GM18505 (cell line): Measurements from ENCODE around the gene CACNA2D4.

Source experiments
- ATAC-seq: cut with Tn5 transposase; IDR thresholded peaks from one replicate; pipeline ENCODE4 v1.9.1; 2021; ENCODE audit not compliant: unreplicated experiment
- POLR2A ChIP-seq: IDR thresholded peaks from 4 replicates; pipeline ENCODE4 v1.6.1; 2011; ENCODE audit warnings: borderline replicate concordance; ENCODE audit not compliant: insufficient read depth, insufficient read length; ENCODE audit errors: extremely low read depth

Gene CACNA2D4

DNA sequence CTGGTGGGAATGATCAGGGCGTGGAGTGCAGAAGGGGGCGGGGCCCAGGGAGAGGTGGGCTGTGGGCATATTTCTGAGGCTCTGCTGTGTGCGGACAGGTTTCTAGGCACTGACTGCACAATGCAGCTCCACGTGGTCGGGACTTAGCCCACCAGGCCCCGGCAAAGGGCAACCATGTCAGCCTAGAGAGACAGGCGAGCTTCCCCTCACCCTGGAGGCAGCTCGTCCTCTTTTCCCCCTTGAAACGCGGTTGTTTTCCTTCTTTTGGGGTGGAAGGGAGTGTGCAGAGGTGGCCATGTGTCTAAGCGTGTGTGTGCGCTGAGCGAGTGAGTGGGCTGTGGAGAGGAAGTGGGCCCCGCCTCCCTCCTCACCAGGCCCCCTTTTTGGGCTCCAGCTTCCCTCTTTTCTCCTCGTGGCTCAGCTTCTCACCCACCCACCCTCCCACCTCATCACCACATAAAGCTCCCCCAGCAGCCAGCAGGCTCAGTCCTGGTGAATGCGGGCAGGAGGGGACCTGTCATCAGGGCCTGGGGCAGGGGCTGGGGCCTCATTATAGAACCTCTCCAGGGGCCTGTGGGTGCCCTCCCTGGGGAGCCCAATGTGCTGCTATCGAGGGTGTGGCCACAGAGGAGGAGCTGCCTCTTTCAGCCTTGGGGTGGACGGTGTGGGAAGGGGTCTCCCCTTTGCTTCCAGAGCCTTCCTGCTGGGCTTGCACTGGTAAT, 76.1 kb downstream of the CACNA2D4 start:
- no peak for ATAC-seq
- TF ChIP-seq POLR2A: no peak

- no peak for TF ChIP-seq POLR2A
- ATAC-seq: no peak
Measured at GRCh38 chr12:1841586-1842182, 76.8 kb downstream of the CACNA2D4 start.

DNA sequence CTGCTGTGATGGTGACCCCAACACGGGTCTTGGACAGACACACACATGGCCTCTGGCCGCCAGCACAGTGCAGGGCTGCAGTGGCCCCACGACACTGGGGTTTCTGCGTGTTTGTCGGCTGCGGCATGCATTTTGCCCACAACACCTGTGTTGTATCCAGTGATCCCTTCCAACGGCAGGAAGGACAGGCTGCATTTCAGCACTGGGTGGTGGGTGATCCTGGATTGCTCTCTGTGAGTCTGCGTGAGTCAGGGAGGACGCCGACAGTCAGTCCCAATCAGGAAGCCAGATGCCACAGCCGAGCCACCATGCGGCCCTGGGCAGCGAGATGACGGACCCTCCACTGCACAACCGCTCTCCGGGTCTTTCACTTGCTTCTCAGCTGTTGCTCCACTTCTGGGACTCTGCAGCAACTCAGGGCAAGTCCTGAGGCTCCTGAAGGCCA, 77.4 kb downstream of the CACNA2D4 start:
- TF ChIP-seq POLR2A: no peak
- ATAC-seq: no peak

GRCh38 chr12:1839956-1840951, 78.2 kb downstream of the CACNA2D4 start:
- ATAC-seq: no peak
- no peak for TF ChIP-seq POLR2A

GRCh38 chr12:1839464-1839863, 79.0 kb downstream of the CACNA2D4 start:
- no peak for ATAC-seq
- no peak for TF ChIP-seq POLR2A

GRCh38 chr12:1838994-1839365, 79.5 kb downstream of the CACNA2D4 start:
- no peak for TF ChIP-seq POLR2A
- no peak for ATAC-seq

DNA sequence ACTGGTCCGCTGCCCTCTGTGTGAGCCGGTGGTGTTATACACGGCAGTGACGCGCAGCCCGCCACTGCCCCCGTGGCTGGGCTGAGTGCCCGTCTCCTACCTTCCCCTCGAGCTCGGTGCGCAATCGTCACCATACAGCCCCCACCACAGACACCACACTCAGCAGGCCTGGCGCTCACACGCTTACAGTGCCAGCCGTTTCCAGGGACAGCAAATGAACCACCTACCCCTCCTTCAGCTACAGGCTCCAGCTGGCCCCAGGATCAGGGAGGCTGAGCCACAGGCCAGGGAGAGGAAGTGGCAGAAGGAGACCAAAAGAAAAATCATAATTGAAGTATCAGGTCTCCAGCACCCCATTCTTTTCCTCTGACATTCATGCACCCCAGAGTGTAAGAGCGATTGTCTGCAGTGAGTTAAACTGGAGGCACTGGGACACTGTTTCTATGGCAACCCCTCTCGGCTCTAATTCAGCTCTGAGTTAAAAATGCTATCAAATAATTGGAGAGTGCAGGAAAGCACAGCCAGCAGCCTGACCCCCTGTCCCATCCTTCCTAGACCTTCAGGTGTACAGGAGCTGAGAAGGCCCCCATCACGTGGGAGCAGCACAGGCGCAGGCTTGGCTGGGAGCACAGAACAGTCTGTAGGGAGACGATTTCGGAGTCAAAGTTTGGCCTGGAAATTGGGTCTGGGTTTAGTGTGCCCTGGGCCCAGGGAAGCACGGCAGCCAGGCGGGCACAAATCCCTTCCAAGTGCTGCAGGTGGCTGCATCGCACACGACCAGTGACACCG, 80.1 kb downstream of the CACNA2D4 start:
- no peak for TF ChIP-seq POLR2A
- no peak for ATAC-seq

DNA sequence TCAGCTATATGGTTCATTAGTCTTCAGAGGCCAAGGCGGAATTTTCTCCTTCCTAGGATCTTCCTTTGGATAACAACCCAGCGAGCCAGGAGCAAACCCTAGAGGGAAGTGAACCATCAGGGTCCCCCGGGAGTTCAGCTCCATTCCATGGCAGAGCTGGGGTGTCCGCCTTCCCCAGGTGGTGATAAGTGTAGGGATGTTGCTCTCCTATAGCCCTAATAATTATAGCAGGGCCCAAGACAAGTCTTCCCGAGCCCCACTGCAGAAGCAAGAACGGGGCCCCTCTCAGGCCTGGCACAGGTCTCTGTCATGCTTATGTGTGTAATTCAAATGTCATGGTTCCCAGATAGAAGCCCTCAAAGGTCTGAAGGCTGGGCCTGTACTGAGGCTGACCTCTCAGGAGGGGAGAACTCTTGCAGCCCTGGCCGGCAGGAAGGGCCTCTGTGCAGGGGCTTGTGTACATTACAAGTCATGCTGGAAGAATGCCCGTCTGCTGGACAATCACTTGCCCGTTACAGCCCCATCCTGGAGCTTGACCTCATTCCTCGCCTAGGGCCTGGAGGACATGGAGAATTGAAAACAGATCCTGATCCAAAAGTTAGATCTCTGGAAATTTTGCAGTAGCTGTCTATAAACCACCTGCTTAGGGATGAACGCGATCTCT, 80.8 kb downstream of the CACNA2D4 start:
- TF ChIP-seq POLR2A: no peak
- ATAC-seq: no peak

- no peak for ATAC-seq
- no peak for TF ChIP-seq POLR2A
Measured at GRCh38 chr12:1836854-1837421, 81.5 kb downstream of the CACNA2D4 start.

DNA sequence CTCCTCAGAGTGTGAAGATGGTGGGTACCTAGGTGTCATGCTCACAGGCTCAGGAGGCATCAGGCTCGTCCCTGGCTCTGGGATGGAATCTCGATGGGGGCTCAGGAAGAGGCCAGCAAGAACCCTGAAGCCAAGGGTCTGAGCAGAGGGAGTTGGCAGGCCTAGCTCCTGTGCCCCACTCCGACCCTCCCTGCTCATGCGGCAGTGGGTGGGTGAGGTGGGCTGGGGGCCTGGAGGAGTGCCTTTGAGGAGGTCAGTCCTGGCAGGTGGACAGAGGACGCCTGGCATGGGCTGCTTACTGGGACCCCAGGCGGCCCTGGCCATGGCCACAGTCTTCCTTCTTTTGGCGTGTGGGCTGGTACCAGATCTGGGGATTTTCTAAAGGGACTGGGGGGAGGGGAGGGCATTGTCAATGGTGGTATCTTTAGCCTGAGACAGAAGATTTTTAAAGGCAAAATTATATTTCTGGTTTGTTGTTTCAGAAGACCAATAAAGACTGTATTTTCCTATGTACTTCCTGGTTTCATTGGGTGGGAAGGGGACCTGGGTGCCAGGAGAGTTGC, 82.1 kb downstream of the CACNA2D4 start:
- no peak for ATAC-seq
- TF ChIP-seq POLR2A: no peak

DNA sequence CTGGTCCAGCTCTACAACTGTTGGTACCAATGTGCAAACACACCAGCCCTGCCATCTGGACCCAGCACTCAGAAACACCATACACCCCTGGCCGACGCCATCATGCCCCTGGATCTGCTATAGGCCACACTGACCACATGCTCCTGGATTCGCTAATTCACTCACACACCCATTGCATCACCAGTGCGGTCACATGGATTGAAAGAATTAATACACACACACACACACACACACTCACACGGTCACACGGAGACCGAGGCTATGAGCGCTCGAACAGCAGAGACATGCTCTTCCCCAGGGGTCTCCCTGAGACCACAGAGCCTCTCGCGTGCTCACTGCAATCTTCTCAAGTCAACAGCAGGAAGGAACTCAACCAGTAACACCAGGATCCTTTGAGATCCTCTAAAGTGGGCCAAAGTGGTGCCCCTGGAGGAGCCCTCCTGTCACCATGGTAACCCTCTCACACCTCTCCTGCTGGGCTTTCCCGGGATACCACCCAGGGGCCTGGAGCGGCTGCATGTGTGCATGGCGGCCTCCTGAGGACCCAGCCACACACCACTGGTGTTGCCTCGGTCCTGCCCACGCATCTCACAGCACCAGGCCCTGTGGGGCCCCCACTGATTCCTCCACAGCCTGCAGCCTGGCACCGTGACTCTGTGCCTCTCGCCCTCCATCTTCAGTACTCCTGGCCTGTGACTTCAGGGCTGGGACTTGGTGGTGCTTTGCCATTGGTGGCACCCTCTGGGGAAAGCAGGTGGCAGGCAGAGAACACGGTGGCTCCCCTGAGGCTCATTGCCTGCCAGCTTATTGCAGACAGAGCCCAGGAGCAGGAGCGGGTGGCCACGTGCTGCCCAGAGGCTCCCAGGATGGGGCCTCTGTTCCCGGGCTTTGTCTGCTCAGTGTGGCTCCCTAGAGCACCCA, 83.0 kb downstream of the CACNA2D4 start:
- no peak for ATAC-seq
- no peak for TF ChIP-seq POLR2A
